Lower lobe of right lung (tissue), 2 donors: Measurements from ENCODE around the gene OR10H4. TPM values are rescaled to one million over a fixed set of nuclear protein-coding genes. Genes with fewer than 3 reads are reported as not detected.

Experiments
- ATAC-seq, 2 donors: fragments of 200-7000 bp; cut with Tn5 transposase; one replicate each; pipeline ENCODE4 v1.9.1; 2020 to 2022; ENCODE audit warnings: mild to moderate bottlenecking in 2 of 2, moderate library complexity in 2 of 2
- DNase-seq: peaks from one replicate; pipeline ENCODE4 v3.0.0-alpha.2; 2020
- H3K27ac ChIP-seq: fragments of 200-600 bp; one replicate; pipeline ENCODE4 v1.8.0; 2022
- H3K27me3 ChIP-seq: fragments of 200-600 bp; one replicate; pipeline ENCODE4 v1.8.0; 2022; ENCODE audit warnings: low read depth
- H3K36me3 ChIP-seq: fragments of 200-600 bp; one replicate; pipeline ENCODE4 v1.8.0; 2022; ENCODE audit warnings: mild to moderate bottlenecking
- H3K4me1 ChIP-seq: fragments of 200-600 bp; one replicate; pipeline ENCODE4 v1.8.0; 2022
- H3K4me3 ChIP-seq: fragments of 200-600 bp; one replicate; pipeline ENCODE4 v1.8.0; 2022; ENCODE audit warnings: mild to moderate bottlenecking
- H3K9me3 ChIP-seq: fragments of 200-600 bp; one replicate; pipeline ENCODE4 v1.8.0; 2022
- CTCF ChIP-seq: fragments of 200-600 bp; IDR thresholded peaks from one replicate; pipeline ENCODE4 v1.8.0; 2022; ENCODE audit warnings: antibody characterized with exemption, mild to moderate bottlenecking
- intact Hi-C: fragments of 100-400 bp; cut with DNase I; formaldehyde crosslinking; loops from one replicate; pipeline ENCODE4 v1.11.0; 2022
- total RNA-seq: library from RNA; stranded (reverse); fragmentation: NEBNext Ultra II Directional; extraction: Animal tissue kit (Norgen Biotek cat#: 25700); gene quantifications from one replicate; pipeline ENCODE4 v1.2.1, GENCODE V29; 2021
- donor health status: DM: no; HTN: yes; CAD: no; lungs with severe emphysema.

The OR10H4 gene
- total RNA-seq, 1 donor from 2014 or later, result not detected

- H3K27ac ChIP-seq, result no peak overlapping the region
- no peak for TF ChIP-seq CTCF
- no peak for DNase-seq
- no peaks in the 10 kb centered on the region for H3K36me3 ChIP-seq
- ATAC-seq, result peak in 1 of 2 donors; percentile 7
- H3K9me3 ChIP-seq, result no peaks in the 10 kb centered on the region
- H3K27me3 ChIP-seq, result peaks cover 6% of the 10 kb centered on the region
- intact Hi-C loops, result no loop called here
- H3K4me1 ChIP-seq, result peaks cover 6% of the 10 kb centered on the region
- H3K4me3 ChIP-seq, result no peak overlapping the region
Observed at GRCh38 chr19:15935167-15935702, 13.6 kb upstream of the OR10H4 start.

DNA sequence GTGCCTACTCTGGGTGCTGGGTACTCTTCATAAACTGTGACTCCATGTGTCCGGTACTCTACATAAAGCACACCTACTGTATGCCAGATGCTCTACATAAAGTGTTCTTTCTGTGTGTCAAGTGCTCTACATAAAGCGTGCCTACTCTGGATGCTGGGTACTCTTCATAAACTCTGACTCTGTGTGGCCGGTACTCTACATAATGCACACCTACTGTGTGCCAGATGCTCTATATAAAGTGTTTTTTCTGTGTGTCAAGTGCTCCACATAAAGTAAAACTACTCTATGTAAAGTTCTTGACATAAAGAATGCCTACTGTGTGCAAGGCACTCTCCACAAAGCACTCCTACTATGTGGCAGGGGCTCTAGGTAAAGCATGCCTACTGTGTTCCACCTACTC, 12.6 kb upstream of the OR10H4 start:
- no peaks in the 10 kb centered on the region for H3K36me3 ChIP-seq
- ATAC-seq (no peak), DNase-seq (no peak)
- intact Hi-C loops, result no loop called here
- H3K9me3 ChIP-seq, result no peaks in the 10 kb centered on the region
- TF ChIP-seq CTCF, result no peak
- H3K4me1 ChIP-seq, result peaks cover 6% of the 10 kb centered on the region
- peaks cover 6% of the 10 kb centered on the region for H3K27me3 ChIP-seq
- H3K27ac ChIP-seq, result no peak overlapping the region
- H3K4me3 ChIP-seq, result no peak overlapping the region

DNA sequence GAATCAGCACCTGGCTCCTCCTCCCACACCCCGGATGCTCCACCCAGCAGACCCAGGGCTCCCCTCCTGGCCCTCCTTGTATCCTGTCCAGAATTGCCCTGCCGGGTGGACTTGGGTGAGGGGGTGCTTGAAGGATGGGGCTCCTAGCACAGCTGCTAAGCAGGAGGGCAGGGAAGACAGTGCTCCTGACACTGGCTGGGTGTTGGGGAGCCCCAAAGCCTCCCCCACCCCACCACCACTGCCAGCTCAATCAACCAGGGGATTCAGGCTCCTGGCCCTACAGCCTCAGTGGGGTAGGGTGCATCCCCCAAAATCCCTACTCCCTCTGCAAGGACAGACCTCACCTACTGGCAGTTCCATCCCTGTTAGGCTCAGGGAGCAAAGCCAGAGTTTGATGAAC, 11.9 kb upstream of the OR10H4 start:
- no peak for TF ChIP-seq CTCF
- Histone ChIP-seq H3K27ac (no peak overlapping the region), H3K36me3 (no peaks in the 10 kb centered on the region), H3K27me3 (peaks cover 6% of the 10 kb centered on the region), H3K4me1 (peaks cover 6% of the 10 kb centered on the region), H3K4me3 (no peak overlapping the region), H3K9me3 (no peaks in the 10 kb centered on the region)
- intact Hi-C loops, result no loop called here
- DNase-seq, result no peak
- ATAC-seq, result no peak

- TF ChIP-seq CTCF, result no peak
- Histone ChIP-seq H3K4me1 (peaks cover 6% of the 10 kb centered on the region), H3K36me3 (no peaks in the 10 kb centered on the region), H3K4me3 (no peak overlapping the region), H3K27me3 (peaks cover 6% of the 10 kb centered on the region), H3K27ac (no peak overlapping the region), H3K9me3 (no peaks in the 10 kb centered on the region)
- intact Hi-C loops, result no loop called here
- DNase-seq (no peak), ATAC-seq (no peak)
Observed at GRCh38 chr19:15937771-15938170, 11.0 kb upstream of the OR10H4 start.

- Histone ChIP-seq H3K4me1 (no peaks in the 10 kb centered on the region), H3K27me3 (peaks cover 12% of the 10 kb centered on the region), H3K9me3 (peaks cover 12% of the 10 kb centered on the region), H3K27ac (no peak overlapping the region), H3K36me3 (no peaks in the 10 kb centered on the region), H3K4me3 (no peak overlapping the region)
- ATAC-seq (no peak), DNase-seq (no peak)
- intact Hi-C loops, result no loop called here
- TF ChIP-seq CTCF, result no peak
Observed at GRCh38 chr19:15944401-15944800, 4.4 kb upstream of the OR10H4 start.

DNA sequence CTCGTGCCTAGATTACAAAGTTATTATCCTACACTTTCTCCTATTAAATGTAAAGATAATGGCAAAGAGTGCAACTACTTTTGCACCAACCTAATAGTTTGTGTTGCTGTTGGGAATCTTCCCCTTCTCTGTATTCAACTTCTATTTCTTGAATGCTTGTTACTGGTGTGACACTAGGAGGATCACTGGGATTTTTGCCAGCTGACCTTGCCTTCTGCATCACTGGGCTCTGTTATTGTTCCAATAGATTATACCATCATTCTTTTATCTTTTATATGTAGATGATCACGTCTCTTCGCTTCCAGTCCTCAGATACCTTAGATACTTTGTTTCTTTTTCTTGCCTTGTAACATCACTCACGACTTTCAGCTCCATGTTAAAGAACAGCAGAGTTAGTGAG, 3.5 kb upstream of the OR10H4 start:
- no peak for DNase-seq
- peaks cover 6% of the 10 kb centered on the region for H3K27me3 ChIP-seq
- TF ChIP-seq CTCF, result no peak
- H3K27ac ChIP-seq, result no peak overlapping the region
- H3K4me1 ChIP-seq, result no peaks in the 10 kb centered on the region
- H3K9me3 ChIP-seq, result peaks cover 12% of the 10 kb centered on the region
- H3K4me3 ChIP-seq, result no peak overlapping the region
- intact Hi-C loops, result no loop called here
- ATAC-seq, result no peak
- H3K36me3 ChIP-seq, result no peaks in the 10 kb centered on the region
